ENCODE measurements around the gene PRKAR1B.
"Not testable (repeated sequence)": the region's sequence is repeated elsewhere in the genome, so short reads cannot be mapped to it uniquely, and the experiment has no call there.

The PRKAR1B gene

DNA sequence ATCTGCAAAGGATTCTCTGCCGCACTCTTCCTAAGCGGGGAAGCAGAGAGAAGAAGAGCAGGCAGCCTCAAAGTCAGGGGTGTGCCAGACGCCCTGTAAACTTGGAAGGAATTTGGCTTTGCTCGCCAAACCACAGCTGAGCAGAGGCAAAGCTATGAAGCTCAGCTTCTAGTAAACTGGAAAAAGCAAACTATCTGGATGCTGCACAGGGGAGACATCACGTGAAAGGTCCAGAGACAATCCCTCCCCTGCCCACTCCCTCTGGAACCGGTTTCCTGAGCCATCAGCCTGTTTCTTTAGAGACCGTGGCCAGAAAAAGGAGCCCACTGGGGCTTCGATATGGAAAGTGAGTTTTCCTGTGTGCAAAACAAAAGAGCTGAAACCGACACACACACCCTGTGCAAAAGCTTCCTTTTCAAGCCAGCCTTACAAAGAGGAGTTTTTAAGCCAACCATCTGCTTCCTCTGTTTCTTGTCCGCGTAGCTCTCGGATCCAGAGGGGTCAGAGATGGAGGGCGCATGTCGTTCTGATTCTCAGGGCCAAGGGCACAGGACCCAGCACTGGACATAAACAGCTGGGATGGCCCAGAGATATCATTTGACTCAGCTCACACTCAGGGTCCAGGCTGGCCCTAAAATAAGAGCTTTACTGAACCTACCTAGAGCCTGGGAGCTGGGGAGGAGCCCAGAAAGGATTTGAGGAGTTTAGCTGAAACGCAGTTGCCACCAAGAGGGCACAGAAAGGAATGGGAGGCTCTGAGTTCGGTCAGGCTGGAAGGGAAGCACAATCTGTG is 58.7 kb downstream of the PRKAR1B start:
- DNase-seq (ENCODE audit: low read depth): no peak

DNA sequence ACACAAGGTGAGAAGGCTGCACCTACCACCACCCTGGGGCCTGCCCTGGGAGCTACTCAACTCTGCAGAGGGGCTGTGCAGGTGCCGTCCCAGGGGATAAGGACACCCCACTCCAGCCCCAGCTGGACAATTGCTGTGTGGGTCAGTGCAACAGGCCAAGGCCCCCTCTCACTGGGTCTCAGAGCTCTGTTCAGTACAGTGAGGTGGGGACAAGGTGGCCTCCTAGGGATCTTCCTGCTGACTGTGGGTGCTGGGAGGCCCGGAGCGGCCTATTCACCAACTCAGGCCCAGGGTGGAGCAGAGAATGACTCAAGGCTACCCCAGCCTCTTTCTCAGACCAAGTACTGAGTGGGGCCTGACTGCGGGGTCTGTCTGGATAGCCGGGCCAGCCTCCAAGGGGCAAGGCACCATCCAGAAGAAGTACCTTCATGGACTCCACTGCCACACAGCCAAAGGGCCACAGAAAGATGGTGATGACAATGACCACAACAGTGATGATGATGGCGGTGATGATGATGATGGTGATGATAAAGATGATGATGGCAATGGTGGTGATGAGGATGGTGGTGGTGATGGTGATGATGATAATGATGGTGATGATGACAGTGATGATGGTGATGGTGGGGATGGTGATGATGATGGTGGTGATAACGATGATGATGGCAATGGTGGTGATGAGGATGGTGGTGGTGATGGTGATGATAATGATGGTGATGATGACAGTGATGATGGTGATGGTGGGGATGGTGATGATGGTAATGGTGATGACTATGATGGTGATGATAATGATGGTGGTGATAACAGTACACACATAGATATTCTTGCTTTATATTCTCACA is 60.4 kb downstream of the PRKAR1B start:
- no peak for DNase-seq (ENCODE audit: low read depth)

DNA sequence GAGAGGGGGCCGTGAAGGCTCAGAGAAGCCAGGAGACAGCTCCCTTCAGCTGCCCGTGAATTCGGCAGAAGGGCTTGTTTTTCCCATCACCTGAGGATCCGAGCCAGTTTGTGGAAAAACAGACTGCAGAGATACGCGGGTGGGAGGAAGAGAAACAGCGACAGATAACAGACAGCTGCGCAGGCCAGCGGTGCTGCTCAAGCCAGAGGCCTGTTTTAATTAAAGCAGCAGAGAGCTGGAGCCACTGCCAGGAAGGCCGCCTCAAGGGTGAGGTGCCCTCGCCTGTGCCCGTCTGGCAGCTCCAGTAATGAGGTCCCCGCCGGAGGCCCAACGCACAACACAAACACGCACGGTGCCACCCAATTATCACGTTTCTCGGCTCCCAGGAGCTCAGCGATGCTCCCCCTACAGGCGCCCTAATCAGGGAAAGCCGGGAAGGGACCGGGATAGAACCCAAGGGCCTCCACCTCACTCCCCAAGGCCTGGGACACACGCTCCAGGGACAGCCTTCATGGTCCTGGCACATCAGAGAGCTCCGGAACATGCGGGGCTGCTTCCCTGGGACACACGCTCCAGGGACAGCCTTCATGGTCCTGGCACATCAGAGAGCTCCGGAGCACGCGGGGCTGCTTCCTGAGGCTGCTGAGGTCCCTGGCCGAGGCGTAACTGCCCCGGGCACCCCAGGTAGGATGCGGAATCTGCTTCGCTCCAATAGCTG is 61.2 kb downstream of the PRKAR1B start:
- DNase-seq (ENCODE audit: low read depth): no peak

DNA sequence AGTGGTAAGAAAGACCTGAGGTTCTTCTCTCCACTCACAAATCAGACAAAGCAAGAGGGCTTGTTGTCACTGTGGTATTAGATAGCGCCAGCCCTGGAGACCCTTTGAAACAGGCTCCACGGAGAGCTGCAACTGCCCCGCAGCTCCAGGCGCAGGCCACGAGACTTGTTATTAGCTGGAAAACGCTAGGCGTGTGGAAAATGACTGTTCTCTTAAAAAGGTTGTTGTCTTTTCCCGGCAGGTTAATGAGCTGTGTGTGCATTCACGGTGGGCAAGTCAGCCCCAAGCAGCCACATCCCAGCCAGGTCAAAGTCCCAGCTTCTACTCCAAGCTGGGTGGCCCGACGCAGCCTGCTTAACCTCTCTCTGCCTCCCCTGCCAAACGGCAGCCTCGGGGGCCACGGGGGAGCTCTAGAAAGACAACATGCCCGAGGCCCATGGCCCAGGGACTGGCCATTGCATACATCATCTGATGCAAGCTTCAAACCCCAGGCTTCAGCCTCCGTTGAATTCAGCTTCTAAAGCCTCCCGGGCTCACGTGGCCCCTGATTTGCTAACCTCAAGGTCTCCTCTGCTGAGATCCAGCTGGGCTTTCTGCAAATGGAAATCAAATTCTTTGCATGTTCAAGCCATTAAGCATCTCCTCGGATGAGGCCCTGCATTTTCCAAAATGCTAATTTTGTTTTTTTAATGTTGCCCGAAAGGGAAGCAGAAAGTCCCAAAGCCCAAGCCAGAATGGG is 61.9 kb downstream of the PRKAR1B start:
- no peak for DNase-seq (ENCODE audit: low read depth)

DNA sequence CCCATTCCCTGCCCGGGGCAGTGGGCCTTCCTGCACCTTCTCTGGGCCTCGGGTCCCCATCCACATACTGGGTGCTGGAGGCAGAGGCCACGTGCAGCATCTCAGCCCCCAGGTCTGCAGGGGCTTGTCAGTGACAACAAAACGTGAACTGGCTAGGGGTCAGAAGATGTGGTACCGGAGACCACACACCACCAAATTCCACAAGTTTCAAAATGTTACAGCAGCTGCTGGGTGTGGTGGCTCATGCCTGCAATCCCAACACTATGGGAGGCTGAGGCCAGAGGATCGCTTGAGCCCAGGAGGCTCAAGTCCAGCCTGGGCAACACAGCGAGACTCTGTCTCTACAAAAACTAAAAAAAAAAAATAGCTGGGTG is 62.7 kb downstream of the PRKAR1B start:
- DNase-seq (ENCODE audit: low read depth): no peak

DNA sequence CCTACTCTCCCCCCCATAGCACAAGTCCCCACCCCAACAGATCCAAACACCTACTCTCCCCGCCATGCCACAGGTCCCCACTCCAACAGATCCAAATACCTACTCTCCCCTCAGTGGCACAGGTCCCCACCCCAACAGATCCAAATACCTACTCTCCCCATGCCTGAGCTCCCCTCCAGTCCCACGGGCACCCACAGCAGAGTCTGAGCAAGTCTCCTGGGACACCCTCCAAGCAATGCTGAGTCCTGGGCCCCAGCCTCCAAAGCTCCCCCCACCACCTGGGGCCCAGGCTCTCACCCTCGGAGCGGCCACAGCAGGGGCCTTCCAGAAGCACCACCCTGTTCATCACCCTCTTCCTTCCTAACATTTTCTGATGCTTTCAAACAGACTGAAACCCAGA is 64.5 kb downstream of the PRKAR1B start:
- DNase-seq (ENCODE audit: low read depth): no peak

DNA sequence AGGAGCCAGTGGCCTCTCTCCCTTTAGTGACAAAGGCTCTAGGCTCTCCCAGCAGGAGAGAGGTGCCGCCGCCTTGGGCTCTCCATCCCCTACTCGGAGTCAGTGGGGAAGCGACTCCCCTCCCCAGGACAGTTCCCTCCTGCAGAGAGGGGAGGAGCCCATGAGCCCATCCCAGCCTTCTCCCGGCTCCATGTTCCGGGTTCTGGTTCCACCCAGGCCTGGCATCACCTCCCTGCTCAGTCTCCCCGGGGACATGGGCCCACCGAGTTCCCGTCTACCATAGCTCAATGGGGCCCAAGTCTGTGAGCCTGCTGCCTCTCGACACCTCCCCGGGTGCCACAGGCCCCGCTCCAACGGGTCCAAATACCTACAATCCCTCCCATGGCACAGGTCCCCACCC is 67.1 kb downstream of the PRKAR1B start:
- DNase-seq (ENCODE audit: low read depth): no peak

DNA sequence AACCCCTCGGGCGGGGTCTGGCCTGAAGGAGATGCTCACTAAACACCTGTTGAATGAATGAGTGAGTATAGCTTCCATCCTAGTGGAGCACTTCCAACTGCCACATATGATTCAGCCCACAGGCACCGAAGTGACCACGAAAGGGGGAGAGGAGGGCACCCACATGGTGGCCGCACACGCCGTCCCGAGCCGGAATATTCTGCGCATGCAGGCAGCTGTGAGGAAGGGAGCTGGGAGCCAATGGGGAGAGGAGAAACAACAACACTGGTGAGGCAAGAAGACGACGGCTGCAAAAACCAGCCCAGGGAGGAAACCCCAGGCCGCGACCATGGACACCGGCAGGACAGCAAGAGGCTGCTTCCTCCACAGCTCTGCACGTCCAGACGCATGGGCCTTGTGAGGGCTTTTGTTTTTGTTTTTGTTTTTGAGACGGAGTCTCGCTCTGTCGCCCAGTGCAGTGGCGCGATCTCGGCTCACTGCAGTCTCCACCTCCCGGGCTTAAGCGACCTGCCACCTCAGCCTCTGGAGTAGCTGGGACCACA is 67.7 kb downstream of the PRKAR1B start:
- DNase-seq (ENCODE audit: low read depth): no peak

DNA sequence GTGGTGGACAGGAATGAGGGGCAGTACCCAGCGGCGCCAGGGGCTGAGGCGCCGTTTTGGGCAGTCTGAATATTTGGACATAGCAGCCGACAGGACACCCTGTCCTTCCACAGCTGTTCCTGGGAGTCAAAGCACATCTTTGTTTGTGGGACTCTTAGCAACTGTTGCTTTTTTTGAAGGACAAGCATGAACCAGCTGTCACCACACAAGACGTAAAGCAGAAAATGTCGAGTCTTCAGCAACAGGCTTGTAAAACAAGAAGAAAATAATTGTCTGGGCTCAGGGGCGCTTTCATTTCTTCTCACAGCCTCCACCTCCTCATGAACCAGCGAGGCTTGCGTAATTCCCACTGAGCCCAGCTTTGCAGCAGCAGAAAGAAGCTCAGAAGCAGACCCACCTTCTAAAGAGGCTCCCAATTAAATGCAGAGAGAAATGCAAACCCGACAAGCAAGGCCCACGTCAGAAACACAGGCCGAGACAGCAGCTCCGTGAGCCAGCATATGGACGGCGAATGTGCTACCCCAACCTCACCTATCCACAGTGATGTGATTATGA is 69.4 kb downstream of the PRKAR1B start:
- DNase-seq (ENCODE audit: low read depth): no peak

DNA sequence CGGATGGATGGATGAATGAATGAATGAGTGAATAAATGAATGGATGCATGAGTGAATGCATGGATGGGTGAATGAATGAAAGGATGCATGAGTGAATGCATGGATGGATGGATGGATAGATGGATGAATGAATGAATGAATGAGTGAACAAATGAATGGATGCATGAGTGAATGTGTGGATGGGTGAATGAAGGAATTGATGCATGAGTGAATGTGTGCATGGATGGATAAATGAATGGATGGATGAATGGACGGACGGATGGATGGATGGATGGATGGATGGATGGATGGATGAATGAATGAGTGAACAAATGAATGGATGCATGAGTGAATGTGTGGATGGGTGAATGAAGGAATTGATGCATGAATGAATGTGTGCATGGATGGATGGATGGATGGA is 70.1 kb downstream of the PRKAR1B start:
- not testable (repeated sequence) for DNase-seq (ENCODE audit: low read depth)

DNA sequence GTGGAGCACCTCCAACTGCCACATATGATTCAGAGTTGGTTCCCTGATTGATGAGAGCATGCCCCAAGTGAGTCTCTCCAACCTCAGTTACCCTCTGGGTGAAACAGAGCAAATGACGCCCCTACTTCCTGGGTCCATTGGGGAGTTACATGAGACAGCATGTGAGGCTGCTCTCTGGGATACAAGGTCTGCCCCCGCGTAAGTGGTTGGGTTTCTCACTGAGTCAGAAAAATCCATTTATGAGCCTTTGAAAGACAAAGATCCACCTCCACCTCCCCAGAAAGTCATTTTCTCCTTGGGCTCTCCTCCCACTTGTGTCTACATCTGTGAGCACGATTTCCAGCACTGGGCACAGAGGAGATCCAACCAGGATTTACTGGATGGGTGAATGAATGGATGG is 71.3 kb downstream of the PRKAR1B start:
- no peak for DNase-seq (ENCODE audit: low read depth)

DNA sequence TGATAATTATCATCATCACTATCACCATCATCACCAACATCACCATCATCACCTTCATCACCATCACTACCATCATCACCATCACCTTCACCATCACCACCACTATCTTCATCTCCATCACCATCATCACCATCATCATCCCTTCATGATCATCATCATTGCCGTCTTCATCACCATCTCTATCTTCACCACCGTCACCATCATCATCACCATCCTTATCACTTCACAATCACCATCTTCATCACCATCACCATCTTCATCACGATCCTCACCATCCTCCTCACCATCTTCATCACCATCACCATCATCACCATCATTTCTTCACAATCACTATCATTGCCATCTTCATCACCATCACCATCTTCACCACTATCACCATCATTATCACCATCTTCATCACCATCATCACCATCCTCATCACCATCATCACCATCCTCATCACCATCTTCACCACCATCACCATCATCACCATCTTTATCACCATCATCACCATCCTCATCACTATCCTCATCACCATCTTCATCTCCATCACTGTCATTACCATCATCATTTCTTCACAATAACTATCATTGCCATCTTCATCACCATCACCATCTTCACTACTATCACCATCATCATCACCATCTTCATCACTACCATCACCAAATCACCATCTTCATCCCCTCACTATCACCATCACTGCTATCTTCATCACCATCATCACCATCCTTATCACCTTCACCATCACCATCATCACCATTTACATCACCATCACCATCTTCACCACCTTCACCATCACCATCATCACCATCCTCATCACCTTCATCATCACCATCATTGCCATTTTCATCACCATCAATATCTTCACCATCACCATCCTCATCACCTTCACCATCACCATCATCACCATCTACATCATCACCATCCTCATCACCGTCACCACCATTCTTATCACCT is 73.0 kb downstream of the PRKAR1B start:
- DNase-seq (ENCODE audit: low read depth): no peak

DNA sequence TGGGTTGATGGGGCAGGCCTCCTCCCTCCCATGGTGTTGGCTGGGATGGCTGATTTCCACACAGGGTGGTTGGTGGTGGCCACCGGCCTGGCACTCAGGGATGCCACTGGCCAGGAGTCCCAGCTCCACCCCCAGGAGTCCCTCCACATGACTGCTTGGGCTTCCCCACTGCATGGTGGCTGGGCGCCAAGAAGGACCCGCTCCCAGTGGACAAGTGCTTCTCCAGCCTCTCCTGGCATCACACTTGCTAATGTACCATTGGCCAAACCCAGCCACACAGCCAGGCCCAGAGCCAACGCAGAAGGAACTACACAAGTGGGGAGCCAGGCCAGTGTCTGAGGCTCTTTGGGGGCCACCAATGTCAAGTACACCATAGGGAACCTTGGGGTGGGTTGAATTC is 74.2 kb downstream of the PRKAR1B start:
- DNase-seq (ENCODE audit: low read depth): no peak

DNA sequence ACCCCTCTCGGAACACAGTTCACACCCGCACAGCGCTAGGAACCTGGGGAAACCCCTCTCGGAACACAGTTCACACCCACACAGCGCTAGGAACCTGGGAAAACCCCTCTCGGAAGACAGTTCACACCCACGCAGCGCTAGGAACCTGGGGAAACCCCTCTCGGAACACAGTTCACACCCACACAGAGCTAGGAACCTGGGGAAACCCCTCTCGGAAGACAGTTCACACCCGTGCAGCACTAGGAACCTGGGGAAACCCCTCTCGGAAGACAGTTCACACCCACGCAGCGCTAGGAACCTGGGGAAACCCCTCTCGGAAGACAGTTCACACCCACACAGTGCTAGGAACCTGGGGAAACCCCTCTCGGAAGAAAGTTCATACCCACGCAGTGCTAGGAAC is 74.9 kb downstream of the PRKAR1B start:
- DNase-seq (ENCODE audit: low read depth): peak; percentile 3

DNA sequence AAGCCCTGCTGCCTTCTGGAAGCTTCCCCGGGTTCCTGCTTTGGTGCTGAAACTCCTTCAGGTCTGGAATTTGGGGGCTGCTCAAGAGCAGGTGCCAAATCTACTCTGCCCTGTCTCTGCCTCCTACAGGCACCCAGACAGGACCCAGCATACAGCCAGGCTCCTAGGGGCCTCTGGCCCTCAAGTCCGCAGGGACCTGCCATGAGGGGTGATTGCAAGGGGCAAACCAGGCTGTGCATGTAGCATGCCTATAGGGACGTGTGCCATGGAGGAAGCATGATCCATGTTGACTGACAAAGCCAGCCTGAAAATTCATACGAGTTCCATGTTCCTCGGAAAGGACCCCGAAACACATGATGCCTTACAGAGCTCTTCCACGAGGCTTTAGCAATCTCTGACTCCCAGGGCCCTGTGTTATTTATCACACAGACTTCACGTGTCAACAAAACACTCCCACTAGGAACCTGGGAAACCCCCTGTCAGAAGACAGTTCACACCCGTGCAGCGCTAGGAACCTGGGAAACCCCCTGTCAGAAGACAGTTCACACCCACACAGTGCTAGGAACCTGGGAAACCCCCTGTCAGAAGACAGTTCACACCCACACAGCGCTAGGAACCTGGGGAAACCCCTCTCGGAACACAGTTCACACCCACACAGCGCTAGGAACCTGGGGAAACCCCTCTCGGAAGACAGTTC is 75.9 kb downstream of the PRKAR1B start:
- peak; percentile 1 for DNase-seq (ENCODE audit: low read depth)

DNA sequence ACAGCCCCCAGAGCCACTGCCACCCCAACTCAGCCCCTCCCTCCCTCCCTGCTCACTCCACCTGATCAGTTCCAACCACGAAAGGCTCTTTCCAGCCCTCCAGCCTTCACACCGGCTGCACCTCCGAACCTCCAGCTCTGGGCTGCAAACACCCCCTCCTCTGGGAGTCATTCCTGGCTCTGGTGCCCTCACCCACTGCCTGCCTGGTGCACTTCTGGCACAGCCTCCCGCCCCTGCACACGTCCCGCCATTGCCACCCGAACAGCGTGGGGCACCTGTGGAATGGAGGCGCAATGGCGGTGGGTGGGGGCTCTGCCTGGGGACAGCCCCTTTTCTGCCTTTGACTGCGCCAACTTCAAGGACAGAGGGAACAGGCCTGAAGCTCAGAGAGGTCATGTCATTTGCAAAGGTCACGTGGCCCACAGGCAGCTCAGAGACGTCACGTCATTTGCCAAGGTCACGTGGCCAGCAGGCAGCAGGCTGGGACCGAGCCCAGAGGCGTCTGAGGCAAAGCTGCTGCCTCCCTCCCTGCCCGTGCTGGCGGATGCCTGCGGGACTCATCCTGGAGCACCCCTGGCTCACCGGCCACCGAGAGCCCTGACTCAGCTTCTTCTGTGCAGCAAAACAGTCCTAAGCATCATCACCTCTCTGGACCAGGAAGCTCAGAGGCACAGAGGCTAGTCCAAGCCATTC is 76.6 kb downstream of the PRKAR1B start:
- no peak for DNase-seq (ENCODE audit: low read depth)

DNA sequence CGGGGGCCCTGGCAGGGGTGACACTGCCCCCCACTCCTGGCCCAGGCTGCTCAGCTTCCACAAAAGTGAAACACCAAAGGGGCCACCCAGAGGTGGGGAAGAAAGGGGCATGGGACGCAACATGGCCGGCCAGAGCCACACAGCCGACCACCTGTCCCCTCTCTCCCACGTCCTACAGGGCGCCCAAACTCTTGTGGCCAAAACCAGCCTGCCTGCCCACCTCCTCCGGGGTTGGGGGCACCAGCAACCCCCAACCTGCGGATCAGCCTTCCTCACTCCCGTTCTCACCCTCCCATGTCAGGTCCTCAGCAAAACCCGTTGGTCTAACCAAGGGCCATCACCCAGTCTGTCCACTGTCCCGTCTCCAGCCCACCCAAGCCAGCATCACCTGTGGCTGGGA is 80.1 kb downstream of the PRKAR1B start:
- no peak for DNase-seq (ENCODE audit: low read depth)

DNA sequence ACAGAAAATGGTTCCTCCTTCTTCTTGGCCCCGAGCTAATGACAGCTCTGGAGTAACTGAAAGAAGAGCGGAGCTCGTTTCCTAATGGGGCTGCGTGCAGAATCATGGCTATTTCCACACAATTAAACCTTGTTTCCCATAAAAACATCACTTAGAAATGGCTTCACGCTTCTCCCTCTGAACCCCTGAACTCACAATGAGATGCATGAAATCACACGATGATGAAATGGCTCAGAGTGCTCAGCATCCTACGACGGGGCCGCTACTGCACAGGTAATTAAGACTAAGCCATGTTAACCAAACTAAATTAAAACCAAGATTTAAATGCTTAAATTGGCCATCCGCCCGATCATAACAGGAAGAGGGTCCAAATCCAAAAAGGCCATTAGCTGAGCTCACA is 80.6 kb downstream of the PRKAR1B start:
- no peak for DNase-seq (ENCODE audit: low read depth)

DNA sequence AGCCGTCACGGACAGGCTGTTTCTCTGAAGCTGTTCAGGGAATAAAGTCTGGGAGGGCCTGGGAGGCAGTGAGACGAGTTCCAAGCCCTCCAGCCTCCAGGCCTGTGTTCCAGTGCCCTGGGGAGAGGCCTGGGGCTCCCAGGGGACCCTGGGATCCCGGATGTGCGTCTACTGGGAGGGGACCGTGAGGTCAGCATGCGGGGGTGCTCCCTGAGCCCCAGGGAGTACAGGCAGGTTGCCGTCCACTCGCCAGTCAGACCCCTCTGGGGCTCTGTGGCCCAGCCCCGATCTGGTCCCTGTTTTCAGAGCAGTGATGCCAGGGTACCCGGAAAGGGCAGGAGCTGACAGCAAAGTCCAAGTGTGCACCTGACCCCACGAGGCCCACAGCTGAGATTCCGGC is 81.5 kb downstream of the PRKAR1B start:
- no peak for DNase-seq (ENCODE audit: low read depth)

Data from T follicular helper cell (primary cell).